GM21526 (cell line): ENCODE measurements around the gene CNFN.

Experiments used
- ATAC-seq: cut with Tn5 transposase; IDR thresholded peaks from one replicate; pipeline ENCODE4 v1.9.1; 2021; ENCODE audit warnings: moderate library complexity; ENCODE audit not compliant: unreplicated experiment, low FRiP score

Gene CNFN

DNA sequence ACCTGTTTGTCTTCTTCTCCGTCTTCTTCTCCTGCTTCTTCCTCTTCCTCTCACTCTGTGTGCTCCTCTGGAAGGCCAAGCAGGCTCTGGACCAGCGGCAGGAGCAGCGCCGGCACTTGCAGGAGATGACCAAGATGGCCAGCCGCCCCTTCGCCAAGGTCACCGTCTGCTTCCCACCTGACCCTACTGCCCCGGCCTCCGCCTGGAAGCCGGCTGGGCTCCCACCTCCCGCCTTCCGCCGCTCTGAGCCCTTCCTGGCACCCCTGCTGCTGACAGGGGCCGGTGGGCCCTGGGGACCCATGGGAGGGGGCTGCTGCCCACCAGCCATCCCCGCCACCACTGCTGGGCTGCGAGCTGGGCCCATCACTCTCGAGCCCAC, 13.9 kb downstream of the CNFN start:
- no peak for ATAC-seq

DNA sequence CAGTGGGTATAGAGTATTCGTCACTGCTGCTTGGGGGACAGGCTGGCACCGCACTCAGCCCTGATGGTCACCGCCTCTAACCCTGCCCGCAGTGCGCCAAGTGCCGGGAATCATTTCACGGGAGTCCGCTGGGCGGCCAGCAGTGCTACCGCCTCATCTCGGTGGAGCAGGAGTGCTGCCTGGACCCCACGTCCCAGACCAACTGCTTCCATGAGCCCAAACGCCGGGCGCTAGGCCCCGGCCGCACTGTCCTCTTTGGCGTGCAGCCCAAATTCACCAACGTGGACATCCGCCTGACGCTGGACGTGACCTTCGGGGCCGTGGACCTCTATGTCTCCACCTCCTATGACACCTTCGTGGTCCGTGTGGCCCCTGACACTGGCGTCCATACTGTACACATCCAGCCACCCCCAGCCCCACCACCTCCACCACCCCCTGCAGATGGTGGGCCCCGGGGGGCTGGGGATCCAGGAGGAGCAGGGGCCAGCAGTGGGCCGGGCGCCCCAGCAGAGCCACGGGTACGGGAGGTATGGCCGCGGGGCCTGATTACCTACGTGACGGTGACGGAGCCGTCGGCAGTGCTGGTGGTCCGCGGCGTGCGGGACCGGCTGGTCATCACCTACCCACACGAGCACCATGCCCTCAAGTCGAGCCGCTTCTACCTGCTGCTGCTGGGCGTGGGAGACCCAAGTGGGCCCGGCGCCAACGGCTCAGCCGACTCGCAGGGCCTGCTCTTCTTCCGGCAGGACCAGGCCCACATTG, 14.5 kb downstream of the CNFN start:
- ATAC-seq, result no peak

DNA sequence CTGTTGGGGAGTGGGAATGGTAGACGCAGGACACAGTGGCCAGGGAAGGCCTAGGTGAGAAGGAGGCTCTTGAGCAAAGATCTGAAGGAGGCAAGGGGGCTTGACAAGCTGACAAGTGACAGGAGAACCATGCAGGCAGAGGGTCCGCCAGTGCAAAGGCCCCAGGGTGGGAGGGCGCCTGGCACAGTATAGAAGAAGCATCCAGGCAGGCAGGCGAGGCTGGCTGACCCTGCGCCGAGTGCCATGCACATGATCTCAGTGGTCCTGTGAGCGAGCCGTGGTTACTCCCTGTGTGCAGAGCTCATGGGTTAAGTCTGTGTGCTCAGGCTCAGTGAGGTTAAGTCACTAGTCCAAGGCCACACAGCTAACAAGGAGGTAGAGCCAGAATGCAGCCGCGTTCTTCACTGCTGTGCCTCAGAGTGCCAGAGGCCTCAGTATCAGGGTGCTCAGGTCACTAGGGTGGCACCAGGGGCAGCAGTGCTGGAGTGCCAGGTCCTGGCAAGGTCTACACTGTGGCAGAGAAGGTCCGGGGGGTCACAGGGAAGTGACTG, 15.2 kb downstream of the CNFN start:
- no peak for ATAC-seq

DNA sequence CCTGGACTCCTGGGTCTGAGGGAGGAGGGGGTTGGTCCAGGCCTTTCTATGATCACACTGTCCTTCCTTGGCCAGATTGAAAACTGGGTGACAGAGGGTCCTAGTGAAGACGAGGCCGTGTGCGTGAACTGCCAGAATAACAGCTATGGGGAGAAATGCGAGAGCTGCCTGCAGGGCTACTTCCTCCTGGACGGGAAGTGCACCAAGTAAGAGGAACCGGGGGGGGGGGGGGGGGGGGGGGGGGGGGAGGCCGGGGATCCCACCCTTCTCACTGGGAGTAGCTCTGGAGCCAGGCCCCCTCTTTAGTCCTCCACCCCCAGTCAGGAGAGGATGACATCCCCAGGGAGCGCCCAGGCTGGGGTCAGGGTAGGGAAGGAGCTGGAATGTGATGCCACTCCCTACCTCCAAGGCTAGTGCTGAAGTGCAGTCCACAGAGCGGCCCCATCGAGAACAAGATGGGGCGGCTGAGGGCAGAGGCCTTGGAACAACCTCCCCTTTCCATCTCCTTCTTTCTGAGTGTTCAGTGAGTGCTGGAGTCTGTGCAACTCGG, 19.4 kb downstream of the CNFN start:
- no peak for ATAC-seq

DNA sequence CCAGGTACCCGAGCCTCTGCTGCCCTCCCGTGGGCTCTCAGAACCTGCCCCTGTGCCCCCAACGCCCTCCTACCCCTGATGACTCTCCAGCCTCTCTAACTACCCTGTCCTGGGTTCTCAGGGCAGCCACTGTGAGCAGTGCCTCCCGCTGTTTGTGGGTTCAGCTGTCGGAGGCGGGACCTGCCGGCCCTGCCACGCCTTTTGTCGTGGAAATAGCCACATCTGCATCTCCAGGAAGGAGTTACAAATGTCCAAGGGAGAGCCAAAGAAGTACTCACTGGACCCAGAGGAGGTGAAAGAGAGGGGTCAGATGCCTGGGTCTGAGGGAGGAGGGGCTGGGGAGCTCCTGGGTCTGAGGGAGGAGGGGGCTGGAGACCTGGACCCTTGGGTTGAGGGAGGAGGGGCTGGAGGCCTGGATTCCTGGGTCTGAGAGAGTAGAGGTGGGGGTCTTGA, 20.0 kb downstream of the CNFN start:
- ATAC-seq, result no peak

DNA sequence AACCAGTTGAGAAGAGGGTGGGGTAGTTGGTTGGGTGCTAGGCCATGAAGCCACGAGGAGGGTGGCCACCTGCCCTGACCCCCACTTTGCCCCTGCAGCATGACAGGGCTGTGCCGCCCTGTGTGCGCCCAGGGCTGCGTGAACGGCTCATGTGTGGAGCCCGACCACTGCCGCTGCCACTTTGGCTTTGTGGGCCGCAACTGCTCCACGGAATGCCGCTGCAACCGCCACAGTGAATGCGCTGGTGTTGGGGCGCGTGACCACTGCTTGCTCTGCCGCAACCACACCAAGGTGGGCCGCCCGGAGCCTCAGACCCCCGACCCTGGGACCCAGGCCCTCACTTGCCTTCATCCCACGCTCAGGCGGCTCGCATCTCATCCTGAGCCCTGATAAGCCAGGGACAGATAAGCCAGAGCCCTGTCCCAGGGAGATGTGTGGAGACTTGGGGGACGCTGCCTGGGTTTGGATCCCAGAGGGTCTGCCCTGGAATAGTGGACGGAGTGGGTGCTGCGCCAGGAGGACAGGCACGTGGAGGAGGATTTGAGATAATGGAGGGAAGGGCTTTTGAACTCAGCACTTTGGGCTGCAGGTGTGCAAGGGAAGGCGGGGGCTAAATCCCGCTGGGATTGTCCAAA, 20.5 kb downstream of the CNFN start:
- no peak for ATAC-seq

DNA sequence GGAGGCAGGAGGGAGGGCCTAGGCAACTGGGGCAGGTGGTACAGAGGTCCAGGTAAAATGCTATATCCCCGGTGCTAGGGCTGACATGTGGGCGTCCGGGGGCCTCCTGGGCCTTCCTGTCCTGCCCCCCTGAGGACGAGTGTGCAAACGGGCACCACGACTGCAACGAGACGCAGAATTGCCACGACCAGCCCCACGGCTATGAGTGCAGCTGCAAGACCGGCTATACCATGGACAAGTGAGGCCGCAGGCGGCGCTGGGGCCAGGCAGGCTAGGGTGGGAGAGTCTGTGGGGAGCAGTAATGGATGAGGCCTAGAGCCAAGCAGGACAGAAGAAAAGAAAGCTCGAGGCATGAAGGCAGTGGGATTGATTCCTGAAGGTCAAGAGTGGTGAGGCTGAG, 21.3 kb downstream of the CNFN start:
- ATAC-seq, result no peak

DNA sequence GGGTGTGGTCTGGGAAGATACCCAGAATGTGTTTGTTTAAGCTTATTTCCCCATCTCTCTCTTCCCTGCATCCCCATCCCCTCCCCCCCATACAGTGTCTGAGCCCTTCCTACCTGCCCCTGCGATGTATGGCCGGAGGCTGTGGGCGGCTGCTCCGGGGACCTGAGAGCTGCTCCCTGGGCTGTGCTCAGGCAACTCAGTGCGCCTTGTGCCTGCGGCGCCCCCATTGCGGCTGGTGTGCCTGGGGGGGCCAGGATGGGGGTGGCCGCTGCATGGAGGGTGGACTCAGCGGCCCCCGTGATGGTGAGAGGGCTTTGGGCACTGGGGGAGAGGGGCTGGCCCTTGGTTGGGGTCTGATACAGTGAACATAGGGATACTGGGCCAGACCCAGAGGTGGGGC, 21.7 kb downstream of the CNFN start:
- no peak for ATAC-seq

DNA sequence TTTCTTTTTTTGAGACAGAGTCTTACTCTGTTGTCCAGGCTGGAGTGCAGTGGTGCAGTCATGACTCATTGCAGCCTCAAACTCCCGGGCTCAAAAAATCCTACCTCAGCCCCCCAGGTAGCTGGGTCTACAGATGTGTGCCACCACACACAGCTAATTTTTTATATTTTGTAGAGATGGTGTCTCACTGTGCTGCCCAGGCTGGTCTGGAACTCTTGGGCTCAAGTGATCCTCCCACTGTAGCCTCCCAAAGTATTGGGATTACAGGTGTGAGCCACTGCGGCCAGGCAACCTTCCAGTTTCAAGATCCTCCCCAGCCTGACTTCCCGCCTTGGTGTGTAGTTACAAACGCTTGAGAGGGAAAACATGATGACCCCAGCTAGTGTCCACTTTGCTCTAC, 22.2 kb downstream of the CNFN start:
- no peak for ATAC-seq

DNA sequence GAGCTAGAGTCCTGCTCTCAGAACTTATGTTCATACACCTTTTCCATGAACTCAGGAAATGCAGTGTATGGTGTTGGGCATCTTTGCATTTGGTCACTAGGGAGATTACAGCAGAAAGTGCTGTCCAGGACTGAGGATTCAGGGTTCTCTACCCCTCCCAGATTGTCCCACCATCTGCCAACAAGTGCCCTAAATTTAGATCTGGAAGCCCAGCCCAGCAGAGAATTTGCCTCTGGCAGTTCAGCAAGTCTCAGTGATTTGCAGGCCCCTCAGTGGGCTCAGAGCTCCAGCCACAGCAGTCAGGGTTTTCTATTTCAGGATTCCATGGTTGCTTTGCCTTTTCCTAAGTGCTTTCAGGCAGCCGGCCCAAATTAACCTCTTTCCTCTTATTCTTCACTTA, 23.4 kb downstream of the CNFN start:
- no peak for ATAC-seq

DNA sequence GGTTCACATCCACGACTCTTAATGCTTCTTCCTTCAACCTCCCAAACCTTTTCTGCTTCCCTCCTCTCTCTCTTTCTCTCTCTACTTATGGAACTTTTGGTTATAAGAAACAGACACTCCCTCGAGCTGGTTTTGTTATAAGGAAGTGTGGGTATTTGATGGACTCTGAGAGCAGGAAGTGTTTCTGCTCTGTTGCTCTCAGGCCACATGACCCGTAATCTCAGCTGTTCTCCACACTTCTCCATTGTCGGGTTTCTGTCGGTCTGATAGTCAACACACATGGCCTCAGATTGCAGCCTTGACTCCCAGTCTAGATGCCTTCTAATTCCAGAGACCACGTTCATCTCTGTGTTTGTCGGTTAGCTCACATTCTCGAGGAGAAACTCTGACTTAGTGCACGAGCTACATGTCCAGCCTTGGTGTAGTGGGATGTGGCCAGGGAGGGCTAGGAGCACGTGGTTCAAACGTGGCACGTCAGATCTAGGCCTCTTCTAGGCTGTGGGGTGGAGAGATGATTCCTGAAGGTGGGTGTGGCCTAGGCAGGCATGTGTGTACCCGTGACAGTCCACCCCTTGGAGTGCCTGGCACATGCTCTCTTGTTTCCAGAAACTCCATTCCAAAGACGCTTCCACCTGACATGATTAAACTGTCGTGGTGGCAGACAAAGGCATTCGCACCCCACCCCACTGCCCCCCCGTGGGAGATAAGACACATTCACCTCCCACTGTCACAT, 26.3 kb downstream of the CNFN start:
- ATAC-seq, result no peak

DNA sequence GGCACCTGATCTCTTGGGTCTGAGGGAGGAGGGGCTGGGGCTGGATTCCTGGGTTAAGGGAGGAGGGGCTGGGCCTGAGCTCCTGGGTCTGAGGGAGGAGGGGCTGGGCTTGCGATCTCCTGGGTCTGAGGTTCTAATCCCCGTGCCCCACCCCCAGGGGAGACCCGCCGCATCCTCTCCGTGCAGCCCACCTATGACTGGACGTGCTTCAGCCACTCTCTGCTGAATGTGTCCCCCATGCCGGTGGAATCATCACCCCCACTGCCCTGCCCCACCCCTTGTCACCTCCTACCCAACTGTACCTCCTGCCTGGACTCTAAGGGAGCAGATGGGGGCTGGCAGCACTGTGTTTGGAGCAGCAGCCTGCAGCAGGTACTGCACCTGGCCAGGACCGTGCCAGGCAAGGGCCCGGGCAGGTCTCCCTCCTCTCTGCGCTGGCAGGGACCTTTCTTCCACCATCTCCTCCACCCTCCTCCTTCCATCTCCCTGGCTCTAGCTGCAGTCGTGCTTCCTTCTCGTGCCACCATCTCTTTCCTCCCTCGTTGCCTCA, 27.1 kb downstream of the CNFN start:
- ATAC-seq, result no peak

DNA sequence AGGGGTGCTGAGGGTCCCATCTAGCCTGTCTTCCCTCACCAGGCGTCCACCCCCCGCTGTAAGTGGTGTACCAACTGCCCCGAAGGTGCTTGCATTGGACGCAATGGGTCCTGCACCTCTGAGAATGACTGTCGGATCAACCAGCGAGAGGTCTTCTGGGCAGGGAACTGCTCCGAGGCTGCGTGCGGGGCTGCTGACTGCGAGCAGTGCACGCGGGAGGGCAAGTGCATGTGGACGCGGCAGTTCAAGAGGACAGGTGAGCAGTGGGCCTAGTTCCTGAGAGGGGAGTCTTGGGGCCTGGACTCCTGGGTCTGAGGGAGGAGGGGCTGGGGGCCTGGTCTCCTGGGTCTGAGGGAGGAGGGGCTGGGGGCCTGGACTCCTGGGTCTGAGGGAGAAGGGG, 27.8 kb downstream of the CNFN start:
- ATAC-seq, result no peak

DNA sequence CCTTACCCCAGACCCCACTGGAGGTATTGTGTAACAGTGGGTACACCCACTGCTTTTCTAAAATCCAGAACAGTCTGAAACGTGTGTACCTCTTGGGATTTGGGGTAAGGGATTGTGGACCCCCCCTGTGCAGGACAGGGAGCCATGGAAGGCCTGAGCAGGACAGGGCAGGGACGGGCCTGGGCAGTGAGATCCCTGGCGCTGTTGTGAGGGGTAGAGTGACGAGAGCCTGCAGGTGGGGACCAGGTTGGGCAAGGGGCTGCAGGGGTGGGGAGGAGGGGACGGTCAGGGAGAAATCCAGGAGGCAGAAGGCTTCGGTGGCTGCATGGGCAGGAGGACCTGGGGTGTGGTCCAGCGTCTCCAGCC, 28.6 kb downstream of the CNFN start:
- no peak for ATAC-seq

DNA sequence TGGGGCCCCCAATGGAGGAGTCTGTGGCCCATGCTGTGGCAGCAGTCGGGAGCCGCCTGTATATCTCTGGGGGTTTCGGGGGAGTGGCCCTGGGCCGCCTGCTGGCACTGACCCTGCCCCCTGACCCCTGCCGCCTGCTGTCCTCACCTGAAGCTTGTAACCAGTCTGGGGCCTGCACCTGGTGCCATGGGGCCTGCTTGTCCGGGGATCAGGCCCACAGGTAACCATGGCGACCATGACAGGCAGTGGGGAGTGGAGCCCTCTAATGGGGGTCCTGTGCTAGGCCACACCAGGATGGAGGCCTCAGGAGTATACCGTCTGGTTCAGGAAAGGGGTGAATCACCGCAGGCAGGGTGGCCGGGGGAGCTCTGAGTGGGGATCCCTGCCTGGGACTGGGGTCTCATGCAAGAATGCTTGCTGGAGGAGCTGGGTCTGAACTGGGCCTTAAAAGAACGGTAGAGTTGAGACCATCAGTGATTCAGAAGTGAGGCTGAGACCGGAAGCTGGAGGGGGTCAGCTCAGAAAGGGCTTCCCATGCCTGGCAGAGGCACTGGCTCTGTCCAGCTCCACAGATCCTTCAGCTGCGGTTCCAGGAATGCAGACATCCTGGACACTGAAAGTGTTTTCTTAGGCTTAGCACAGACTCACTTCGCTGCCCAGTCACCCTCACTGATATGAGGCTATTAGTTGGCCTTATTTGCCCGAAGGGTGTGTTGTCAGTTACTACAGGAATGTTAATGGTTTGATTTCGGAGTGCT, 29.1 kb downstream of the CNFN start:
- no peak for ATAC-seq

DNA sequence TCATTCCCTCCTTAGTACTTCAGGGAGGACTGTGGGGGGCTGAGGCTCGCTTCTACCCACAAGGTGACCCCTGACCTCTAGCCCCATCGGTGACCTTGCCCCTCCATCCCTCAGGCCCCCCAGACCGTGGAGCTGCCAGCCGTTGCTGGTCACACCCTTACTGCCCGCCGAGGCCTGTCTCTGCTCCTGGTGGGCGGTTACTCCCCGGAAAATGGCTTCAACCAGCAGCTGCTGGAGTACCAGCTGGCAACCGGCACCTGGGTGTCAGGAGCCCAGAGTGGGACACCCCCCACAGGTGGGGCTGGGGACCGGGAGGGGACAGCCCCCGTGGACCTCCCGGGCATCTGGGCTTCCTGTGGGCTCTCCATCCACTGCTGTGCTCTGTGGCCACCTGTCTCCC, 32.8 kb downstream of the CNFN start:
- ATAC-seq, result no peak

DNA sequence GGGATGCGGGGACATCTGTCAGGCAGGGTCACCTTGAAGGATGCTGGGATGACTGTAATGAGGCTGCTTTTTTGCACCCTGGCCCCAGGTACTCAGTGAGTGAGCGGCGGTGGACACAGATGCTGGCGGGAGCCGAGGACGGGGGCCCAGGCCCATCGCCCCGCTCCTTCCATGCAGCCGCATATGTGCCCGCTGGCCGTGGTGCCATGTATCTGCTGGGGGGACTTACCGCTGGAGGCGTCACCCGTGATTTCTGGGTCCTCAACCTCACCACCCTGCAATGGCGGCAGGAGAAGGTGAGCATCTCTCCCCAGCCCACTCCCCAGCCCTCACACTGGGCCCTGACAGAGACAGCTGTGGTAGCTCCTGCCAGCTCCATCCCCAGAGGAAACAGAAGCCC, 33.4 kb downstream of the CNFN start:
- ATAC-seq, result no peak

DNA sequence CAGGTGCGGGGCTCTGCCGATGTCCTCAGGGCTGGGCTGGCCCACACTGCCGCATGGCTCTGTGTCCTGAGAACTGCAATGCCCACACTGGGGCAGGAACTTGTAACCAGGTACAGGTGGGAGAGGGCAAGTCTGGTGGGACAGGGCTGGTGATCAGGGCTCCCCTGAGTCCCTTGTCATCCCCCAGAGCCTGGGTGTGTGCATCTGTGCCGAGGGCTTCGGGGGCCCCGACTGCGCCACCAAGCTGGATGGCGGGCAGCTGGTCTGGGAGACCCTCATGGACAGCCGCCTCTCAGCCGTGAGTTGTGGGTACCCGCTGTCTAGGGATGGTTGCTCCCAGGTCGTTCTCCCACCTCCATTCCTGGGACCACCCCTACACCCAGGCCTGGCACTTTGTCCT, 34.2 kb downstream of the CNFN start:
- ATAC-seq, result no peak

DNA sequence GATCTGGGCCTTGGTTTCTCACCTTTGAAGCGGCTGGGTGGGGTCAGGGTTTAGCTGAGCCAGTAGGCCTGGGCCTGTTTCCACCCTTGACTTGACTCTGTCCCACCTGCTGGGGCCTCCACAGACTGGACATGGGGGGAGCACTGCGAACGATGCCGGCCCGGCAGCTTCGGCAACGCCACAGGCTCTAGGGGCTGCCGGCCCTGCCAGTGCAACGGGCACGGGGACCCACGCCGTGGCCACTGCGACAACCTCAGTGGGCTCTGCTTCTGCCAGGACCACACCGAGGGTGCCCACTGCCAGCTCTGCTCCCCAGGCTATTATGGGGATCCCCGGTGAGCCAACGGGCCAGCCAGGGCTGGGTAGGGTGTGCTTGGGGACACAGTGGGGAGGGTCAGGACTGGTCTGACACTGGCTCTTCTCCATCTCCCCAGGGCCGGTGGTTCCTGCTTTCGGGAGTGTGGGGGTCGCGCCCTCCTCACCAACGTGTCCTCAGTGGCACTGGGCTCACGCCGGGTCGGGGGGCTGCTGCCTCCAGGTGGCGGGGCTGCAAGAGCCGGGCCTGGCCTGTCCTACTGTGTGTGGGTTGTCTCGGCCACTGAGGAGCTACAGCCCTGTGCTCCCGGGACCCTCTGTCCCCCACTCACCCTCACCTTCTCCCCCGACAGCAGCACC, 36.6 kb downstream of the CNFN start:
- ATAC-seq, result no peak
